Measurements from ENCODE around the gene NQO2.
A peak's percentile ranks its signal among the peaks of the same experiment; 100 is the strongest.

The NQO2 gene

GRCh38 chr6:2957696-2958330 lies 41.9 kb upstream of the NQO2 start:
- TF ChIP-seq SUZ12 (IDR thresholded peaks at IDR 0.05; ENCODE audit: extremely low read depth, insufficient read depth, insufficient read length) (no peak), YY1 (IDR thresholded peaks at IDR 0.05; ENCODE audit: insufficient read depth, insufficient read length) (no peak), ZNF274 (IDR thresholded peaks at IDR 0.05; ENCODE audit: low read depth, low read length) (no peak)
- Histone ChIP-seq H3K4me3 (ENCODE audit: insufficient read length, low read depth) (no peak overlapping the region), H3K36me3 (ENCODE audit: insufficient read depth, insufficient read length, low read length) (peaks cover 24% of the 10 kb centered on the region), H3K9me3 (ENCODE audit: insufficient read depth, low read length) (no peaks in the 10 kb centered on the region), H3K4me1 (ENCODE audit: insufficient read depth, insufficient read length) (peaks cover 15% of the 10 kb centered on the region), H3K27me3 (ENCODE audit: insufficient read depth, insufficient read length) (no peaks in the 10 kb centered on the region), H3K9ac (ENCODE audit: insufficient read length, low read depth) (no peak overlapping the region)
- DNase-seq (ENCODE audit: low read depth, low spot score) = no peak

GRCh38 chr6:2958331-2958711 lies 41.4 kb upstream of the NQO2 start:
- Histone ChIP-seq H3K4me3 (ENCODE audit: insufficient read length, low read depth) (no peak overlapping the region), H3K9ac (ENCODE audit: insufficient read length, low read depth) (no peak overlapping the region), H3K4me1 (ENCODE audit: insufficient read depth, insufficient read length) (peaks cover 15% of the 10 kb centered on the region), H3K36me3 (ENCODE audit: insufficient read depth, insufficient read length, low read length) (peaks cover 20% of the 10 kb centered on the region), H3K9me3 (ENCODE audit: insufficient read depth, low read length) (no peaks in the 10 kb centered on the region), H3K27me3 (ENCODE audit: insufficient read depth, insufficient read length) (no peaks in the 10 kb centered on the region)
- TF ChIP-seq YY1 (IDR thresholded peaks at IDR 0.05; ENCODE audit: insufficient read depth, insufficient read length) = no peak
- TF ChIP-seq SUZ12 (IDR thresholded peaks at IDR 0.05; ENCODE audit: extremely low read depth, insufficient read depth, insufficient read length) = no peak
- TF ChIP-seq ZNF274 (IDR thresholded peaks at IDR 0.05; ENCODE audit: low read depth, low read length) = no peak
- no peak for DNase-seq (ENCODE audit: low read depth, low spot score)

- DNase-seq (ENCODE audit: low read depth, low spot score) = no peak
- TF ChIP-seq SUZ12 (IDR thresholded peaks at IDR 0.05; ENCODE audit: extremely low read depth, insufficient read depth, insufficient read length) = no peak
- TF ChIP-seq YY1 (IDR thresholded peaks at IDR 0.05; ENCODE audit: insufficient read depth, insufficient read length) = no peak
- no peak for TF ChIP-seq ZNF274 (IDR thresholded peaks at IDR 0.05; ENCODE audit: low read depth, low read length)
- Histone ChIP-seq H3K4me1 (ENCODE audit: insufficient read depth, insufficient read length) (peaks cover 15% of the 10 kb centered on the region), H3K9me3 (ENCODE audit: insufficient read depth, low read length) (no peaks in the 10 kb centered on the region), H3K9ac (ENCODE audit: insufficient read length, low read depth) (no peak overlapping the region), H3K36me3 (ENCODE audit: insufficient read depth, insufficient read length, low read length) (peaks cover 20% of the 10 kb centered on the region), H3K27me3 (ENCODE audit: insufficient read depth, insufficient read length) (no peaks in the 10 kb centered on the region), H3K4me3 (ENCODE audit: insufficient read length, low read depth) (no peak overlapping the region)
Measured at GRCh38 chr6:2958776-2959175, 40.9 kb upstream of the NQO2 start.

GRCh38 chr6:2959909-2960719 lies 39.6 kb upstream of the NQO2 start:
- Histone ChIP-seq H3K4me3 (ENCODE audit: insufficient read length, low read depth) (no peak overlapping the region), H3K27me3 (ENCODE audit: insufficient read depth, insufficient read length) (no peaks in the 10 kb centered on the region), H3K4me1 (ENCODE audit: insufficient read depth, insufficient read length) (peaks cover 15% of the 10 kb centered on the region), H3K36me3 (ENCODE audit: insufficient read depth, insufficient read length, low read length) (peaks cover 20% of the 10 kb centered on the region), H3K9ac (ENCODE audit: insufficient read length, low read depth) (no peak overlapping the region), H3K9me3 (ENCODE audit: insufficient read depth, low read length) (no peaks in the 10 kb centered on the region)
- TF ChIP-seq ZNF274 (IDR thresholded peaks at IDR 0.05; ENCODE audit: low read depth, low read length) (no peak), SUZ12 (IDR thresholded peaks at IDR 0.05; ENCODE audit: extremely low read depth, insufficient read depth, insufficient read length) (no peak), YY1 (IDR thresholded peaks at IDR 0.05; ENCODE audit: insufficient read depth, insufficient read length) (no peak)
- DNase-seq (ENCODE audit: low read depth, low spot score) = peak; percentile 42

- Histone ChIP-seq H3K36me3 (ENCODE audit: insufficient read depth, insufficient read length, low read length) (peaks cover 15% of the 10 kb centered on the region), H3K4me1 (ENCODE audit: insufficient read depth, insufficient read length) (peaks cover 15% of the 10 kb centered on the region), H3K9me3 (ENCODE audit: insufficient read depth, low read length) (no peaks in the 10 kb centered on the region), H3K27me3 (ENCODE audit: insufficient read depth, insufficient read length) (no peaks in the 10 kb centered on the region), H3K4me3 (ENCODE audit: insufficient read length, low read depth) (no peak overlapping the region), H3K9ac (ENCODE audit: insufficient read length, low read depth) (no peak overlapping the region)
- no peak for DNase-seq (ENCODE audit: low read depth, low spot score)
- TF ChIP-seq ZNF274 (IDR thresholded peaks at IDR 0.05; ENCODE audit: low read depth, low read length) (no peak), SUZ12 (IDR thresholded peaks at IDR 0.05; ENCODE audit: extremely low read depth, insufficient read depth, insufficient read length) (no peak), YY1 (IDR thresholded peaks at IDR 0.05; ENCODE audit: insufficient read depth, insufficient read length) (no peak)
Measured at GRCh38 chr6:2960935-2961334, 38.8 kb upstream of the NQO2 start.

- H3K4me3 ChIP-seq (ENCODE audit: insufficient read length, low read depth) = no peak overlapping the region
- no peak for DNase-seq (ENCODE audit: low read depth, low spot score)
Measured at GRCh38 chr6:2961506-2961905, 38.2 kb upstream of the NQO2 start.

GRCh38 chr6:2962004-2962403 lies 37.7 kb upstream of the NQO2 start:
- DNase-seq (ENCODE audit: low read depth, low spot score) = no peak
- H3K9ac ChIP-seq (ENCODE audit: insufficient read length, low read depth) = no peak overlapping the region

More at GRCh38 chr6:2961506-2961905, 38.2 kb upstream of the NQO2 start:
- Histone ChIP-seq H3K36me3 (ENCODE audit: insufficient read depth, insufficient read length, low read length) (peaks cover 11% of the 10 kb centered on the region), H3K4me1 (ENCODE audit: insufficient read depth, insufficient read length) (peaks cover 15% of the 10 kb centered on the region), H3K9ac (ENCODE audit: insufficient read length, low read depth) (no peak overlapping the region), H3K9me3 (ENCODE audit: insufficient read depth, low read length) (no peaks in the 10 kb centered on the region), H3K27me3 (ENCODE audit: insufficient read depth, insufficient read length) (no peaks in the 10 kb centered on the region)
- TF ChIP-seq YY1 (IDR thresholded peaks at IDR 0.05; ENCODE audit: insufficient read depth, insufficient read length) (no peak), ZNF274 (IDR thresholded peaks at IDR 0.05; ENCODE audit: low read depth, low read length) (no peak), SUZ12 (IDR thresholded peaks at IDR 0.05; ENCODE audit: extremely low read depth, insufficient read depth, insufficient read length) (no peak)

More at GRCh38 chr6:2962004-2962403, 37.7 kb upstream of the NQO2 start:
- Histone ChIP-seq H3K36me3 (ENCODE audit: insufficient read depth, insufficient read length, low read length) (peaks cover 10% of the 10 kb centered on the region), H3K4me3 (ENCODE audit: insufficient read length, low read depth) (no peak overlapping the region), H3K27me3 (ENCODE audit: insufficient read depth, insufficient read length) (no peaks in the 10 kb centered on the region), H3K4me1 (ENCODE audit: insufficient read depth, insufficient read length) (peaks cover 15% of the 10 kb centered on the region), H3K9me3 (ENCODE audit: insufficient read depth, low read length) (no peaks in the 10 kb centered on the region)
- no peak for TF ChIP-seq ZNF274 (IDR thresholded peaks at IDR 0.05; ENCODE audit: low read depth, low read length)
- TF ChIP-seq SUZ12 (IDR thresholded peaks at IDR 0.05; ENCODE audit: extremely low read depth, insufficient read depth, insufficient read length) = no peak
- TF ChIP-seq YY1 (IDR thresholded peaks at IDR 0.05; ENCODE audit: insufficient read depth, insufficient read length) = no peak

All from NT2/D1 (cell line).